IMR-90 (cell line): ENCODE data around the gene SSTR4. TPM values are rescaled to one million over a fixed set of nuclear protein-coding genes. Genes with fewer than 3 reads are reported as not detected.

Source experiments
- ATAC-seq: fragments of 200-7000 bp; cut with Tn5 transposase; 2 replicates; pipeline ENCODE4 v1.9.1; 2020; ENCODE audit warnings: low read depth, mild to moderate bottlenecking, moderate library complexity
- BruUV-seq: library from RNA; stranded (reverse); fragments of 400-500 nt; replicated peaks from 2 replicates; lab custom pipeline; 2021; lab: Mats Ljungman, UMichigan
- CTCF ChIA-PET: fragments of 300-600 bp; formaldehyde crosslinking; extraction: SDS; loops from one replicate; lab custom pipeline; 2021; ENCODE audit warnings: antibody characterized with exemption; lab: Yijun Ruan, JAX
- POLR2A ChIA-PET: fragments of 300-600 bp; sonication (Branson Sonifier 250); formaldehyde crosslinking; loops from one replicate; lab custom pipeline; 2022; ENCODE audit warnings: antibody characterized with exemption; ENCODE audit not compliant: unreplicated experiment; lab: Charles Lee
- DNase-seq: peaks from one replicate; pipeline ENCODE4 v3.0.0; 2013
- H2AFZ ChIP-seq: replicated peaks from 2 replicates; pipeline ENCODE3; 2013; ENCODE audit warnings: low read length, mild to moderate bottlenecking; ENCODE audit not compliant: poor library complexity
- H2AK5ac ChIP-seq: 2 replicates; pipeline ENCODE4 v1.6.1; 2013; ENCODE audit warnings: low read depth, low read length, inconsistent platforms
- H2AK9ac ChIP-seq: replicated peaks from 2 replicates; pipeline ENCODE3; 2013; ENCODE audit warnings: mild to moderate bottlenecking, low read depth, low read length, moderate library complexity; ENCODE audit not compliant: poor library complexity
- H2BK120ac ChIP-seq: 2 replicates; pipeline ENCODE4 v1.6.1; 2013; ENCODE audit warnings: low read depth, low read length, inconsistent platforms
- H2BK15ac ChIP-seq: 3 replicates; pipeline ENCODE4 v1.6.1; 2013; ENCODE audit warnings: low read depth, low read length, inconsistent platforms
- H2BK20ac ChIP-seq: 2 replicates; pipeline ENCODE4 v1.6.1; 2013; ENCODE audit warnings: low read depth, mild to moderate bottlenecking, inconsistent platforms, low read length, moderate library complexity
- H2BK5ac ChIP-seq: 2 replicates; pipeline ENCODE4 v1.6.1; 2013; ENCODE audit warnings: mild to moderate bottlenecking, low read depth, low read length, inconsistent platforms; ENCODE audit not compliant: poor library complexity, severe bottlenecking
- H3K14ac ChIP-seq: replicated peaks from 2 replicates; pipeline ENCODE4 v1.6.1; 2013; ENCODE audit warnings: low read depth, low read length, inconsistent platforms
- H3K18ac ChIP-seq: 2 replicates; pipeline ENCODE4 v1.6.1; 2013; ENCODE audit warnings: low read depth, low read length, control low read depth
- H3K23ac ChIP-seq: 2 replicates; pipeline ENCODE4 v1.6.1; 2013; ENCODE audit warnings: low read depth, low read length, inconsistent platforms
- H3K27ac ChIP-seq: 2 replicates; pipeline ENCODE4 v1.5.1; 2013; ENCODE audit warnings: mild to moderate bottlenecking, control low read depth, low read length; ENCODE audit not compliant: insufficient read depth
- H3K27me3 ChIP-seq: 2 replicates; pipeline ENCODE4 v1.6.1; 2013; ENCODE audit warnings: low read length; ENCODE audit not compliant: control insufficient read depth, insufficient read depth
- H3K36me3 ChIP-seq: 2 replicates; pipeline ENCODE4 v1.6.1; 2013; ENCODE audit warnings: low read length, mixed read lengths; ENCODE audit not compliant: control insufficient read depth, insufficient read depth
- H3K4ac ChIP-seq: 2 replicates; pipeline ENCODE4 v1.6.1; 2013; ENCODE audit warnings: low read depth, low read length, inconsistent platforms
- H3K4me1 ChIP-seq: 2 replicates; pipeline ENCODE4 v1.6.1; 2013; ENCODE audit warnings: low read length, mixed read lengths; ENCODE audit not compliant: control insufficient read depth, insufficient read depth
- H3K4me2 ChIP-seq: 2 replicates; pipeline ENCODE4 v1.6.1; 2013; ENCODE audit warnings: low read depth, mild to moderate bottlenecking, control low read depth, low read length, moderate library complexity
- H3K4me3 ChIP-seq: 2 replicates; pipeline ENCODE4 v1.5.1; 2013; ENCODE audit warnings: low read depth, mild to moderate bottlenecking, control low read depth, low read length, moderate library complexity; ENCODE audit not compliant: insufficient read depth
- H3K56ac ChIP-seq: 2 replicates; pipeline ENCODE4 v1.6.1; 2013; ENCODE audit warnings: low read length, inconsistent platforms; ENCODE audit not compliant: insufficient read depth; ENCODE audit errors: extremely low read depth
- H3K79me1 ChIP-seq, 2 experiments: 2 replicates each; pipeline ENCODE4 v1.6.1; 2013; ENCODE audit warnings: low read length in 2 of 2, inconsistent platforms in 1 of 2, low read depth in 1 of 2
- H3K9ac ChIP-seq: 2 replicates; pipeline ENCODE4 v1.6.1; 2013; ENCODE audit warnings: low read depth, low read length, control low read depth
- H3K9me1 ChIP-seq: 2 replicates; pipeline ENCODE4 v1.6.1; 2013; ENCODE audit warnings: low read length, inconsistent platforms; ENCODE audit not compliant: insufficient read depth
- H3K9me3 ChIP-seq: 2 replicates; pipeline ENCODE4 v1.6.1; 2013; ENCODE audit warnings: low read length; ENCODE audit not compliant: control insufficient read depth, insufficient read depth
- H4K20me1 ChIP-seq: 2 replicates; pipeline ENCODE4 v1.6.1; 2013; ENCODE audit warnings: low read length, inconsistent platforms; ENCODE audit not compliant: insufficient read depth
- H4K5ac ChIP-seq: 2 replicates; pipeline ENCODE4 v1.6.1; 2013; ENCODE audit warnings: mild to moderate bottlenecking, low read depth, low read length, control low read depth
- H4K8ac ChIP-seq, 2 experiments: 2 replicates each; pipeline ENCODE4 v1.6.1; 2013; ENCODE audit warnings: low read depth in 2 of 2, low read length in 2 of 2, control low read depth in 1 of 2, inconsistent platforms in 1 of 2
- H4K91ac ChIP-seq: 2 replicates; pipeline ENCODE4 v1.6.1; 2013; ENCODE audit warnings: low read depth, low read length, inconsistent platforms; ENCODE audit not compliant: insufficient read depth
- BHLHE40 ChIP-seq: fragments of 150-350 bp; IDR thresholded peaks from 2 replicates; pipeline ENCODE4 v1.6.1; 2016; ENCODE audit warnings: mild to moderate bottlenecking, low read depth, low read length
- CEBPB ChIP-seq: IDR thresholded peaks from 2 replicates; pipeline ENCODE4 v1.6.1; 2012; ENCODE audit warnings: low read depth, low read length, improper control_type of control experiment
- CHD1 ChIP-seq: IDR thresholded peaks from 2 replicates; pipeline ENCODE4 v1.6.1; 2012; ENCODE audit warnings: low read depth, low read length, improper control_type of control experiment
- CTCF ChIP-seq: conservative IDR thresholded peaks from 2 replicates; pipeline ENCODE4 v1.5.1; 2012; ENCODE audit warnings: mild to moderate bottlenecking, low read depth, low read length, improper control_type of control experiment
- FOS ChIP-seq: fragments of 150-350 bp; IDR thresholded peaks from 2 replicates; pipeline ENCODE4 v1.6.1; 2016; ENCODE audit warnings: low read depth, low read length
- MAFK ChIP-seq: IDR thresholded peaks from 2 replicates; pipeline ENCODE4 v1.6.1; 2012; ENCODE audit warnings: low read depth, low read length, improper control_type of control experiment
- MAZ ChIP-seq: IDR thresholded peaks from 2 replicates; pipeline ENCODE4 v1.6.1; 2012; ENCODE audit warnings: low read depth, mild to moderate bottlenecking, low read length, improper control_type of control experiment, moderate library complexity, borderline replicate concordance
- MXI1 ChIP-seq: IDR thresholded peaks from 2 replicates; pipeline ENCODE4 v1.6.1; 2012; ENCODE audit warnings: low read depth, mild to moderate bottlenecking, low read length, moderate library complexity, borderline replicate concordance
- NFE2L2 ChIP-seq: fragments of 150-350 bp; IDR thresholded peaks from 2 replicates; pipeline ENCODE4 v1.6.1; 2016; ENCODE audit warnings: low read depth, mild to moderate bottlenecking, low read length
- POLR2A ChIP-seq: IDR thresholded peaks from 2 replicates; pipeline ENCODE4 v1.6.1; 2012; ENCODE audit warnings: mild to moderate bottlenecking, low read depth, low read length
- RAD21 ChIP-seq: IDR thresholded peaks from 2 replicates; pipeline ENCODE4 v1.6.1; 2012; ENCODE audit warnings: low read length, improper control_type of control experiment
- RCOR1 ChIP-seq: IDR thresholded peaks from 2 replicates; pipeline ENCODE4 v1.6.1; 2012; ENCODE audit warnings: mild to moderate bottlenecking, low read length, improper control_type of control experiment; ENCODE audit not compliant: insufficient replicate concordance
- RFX5 ChIP-seq: IDR thresholded peaks from 2 replicates; pipeline ENCODE4 v1.8.0; 2012; ENCODE audit warnings: low read depth, mild to moderate bottlenecking, low read length, moderate library complexity
- SMC3 ChIP-seq: fragments of 150-350 bp; IDR thresholded peaks from 2 replicates; pipeline ENCODE4 v1.6.1; 2016; ENCODE audit warnings: low read depth, mild to moderate bottlenecking, antibody characterized with exemption, low read length, moderate library complexity
- USF2 ChIP-seq: fragments of 150-350 bp; IDR thresholded peaks from 2 replicates; pipeline ENCODE4 v1.6.1; 2017; ENCODE audit warnings: mild to moderate bottlenecking, antibody characterized with exemption, low read length, low read depth
- WGBS, 2 experiments: methylation state at CpG; one replicate each; pipeline versions ENCODE4 v1.1.5 to v1.1.7; 2013; ENCODE audit warnings: missing lambda C conversion rate in 2 of 2; ENCODE audit not compliant: insufficient read length in 1 of 2; ENCODE audit errors: extremely low coverage in 2 of 2; 5-methylcytosine and 5-hydroxymethylcytosine counted together
- dilution Hi-C: fragments of 300-500 bp; cut with HindIII; formaldehyde crosslinking; loops from one replicate; pipeline ENCODE4 v1.14.3; 2018; ENCODE audit warnings: low sequenced_read_pairs; ENCODE audit not compliant: unreplicated experiment
- in situ Hi-C: fragments of 300-500 bp; cut with MboI; formaldehyde crosslinking; loops from 3 replicates; pipeline ENCODE4 v1.14.3; 2019; ENCODE audit warnings: low sequenced_read_pairs, inconsistent platforms, mixed read lengths
- intact Hi-C: fragments of 100-400 bp; cut with micrococcal nuclease; formaldehyde crosslinking; loops from 2 replicates; pipeline ENCODE4 v1.10.0; 2022
- polyA plus RNA-seq, 3 experiments: library from polyadenylated mRNA; depleted of rRNA; stranded (reverse); fragments of >200 nt; gene quantifications; 2 replicates each; pipeline ENCODE4 v1.2.3, GENCODE V29; 2012; ENCODE audit warnings: low replicate concordance in 1 of 3
- total RNA-seq: library from RNA; depleted of rRNA; stranded (reverse); fragments of >200 nt; gene quantifications from 2 replicates; pipeline ENCODE4 v1.2.3, GENCODE V29; 2012
- TF ChIP-seq, protein P1 (sequence below): fragments of 150-350 bp; IDR thresholded peaks from 2 replicates; pipeline ENCODE4 v1.6.1; 2016; ENCODE audit warnings: low read depth, mild to moderate bottlenecking, low read length, moderate library complexity, borderline replicate concordance

Gene SSTR4
- total and polyA plus RNA-seq, 2 of the 4 experiments (the other 2 are of a cell fraction), result not detected

GRCh38 chr20:23074052-23074451, 38.9 kb downstream of the SSTR4 start:
- Histone ChIP-seq H2AK9ac (no peak overlapping the region), H3K56ac (no peak overlapping the region), H4K5ac (no peak overlapping the region), H4K20me1 (no peaks in the 10 kb centered on the region), H3K4me1 (no peaks in the 10 kb centered on the region), H3K27ac (no peak overlapping the region), H3K23ac (no peak overlapping the region), H3K4me2 (no peak overlapping the region), H2BK20ac (no peak overlapping the region), H3K9me1 (no peaks in the 10 kb centered on the region), H3K9me3 (no peaks in the 10 kb centered on the region), H4K91ac (no peak overlapping the region), H3K14ac (no peak overlapping the region), H3K79me1 (no peaks in the 10 kb centered on the region), H3K27me3 (peaks cover 18% of the 10 kb centered on the region), H2AK5ac (no peak overlapping the region), H2AFZ (no peak overlapping the region), H3K9ac (no peak overlapping the region), H2BK5ac (no peak overlapping the region), H3K4me3 (no peak overlapping the region), H3K4ac (no peak overlapping the region), H2BK15ac (no peak overlapping the region), H2BK120ac (no peak overlapping the region), H3K36me3 (no peaks in the 10 kb centered on the region), H4K8ac (no peak overlapping the region), H3K18ac (no peak overlapping the region)
- dilution Hi-C loops, result no loop called here
- TF ChIP-seq CTCF, result no peak
- TF ChIP-seq MAFK, result no peak
- no peak for TF ChIP-seq BHLHE40
- no peak for TF ChIP-seq MXI1
- no peak for TF ChIP-seq USF2
- TF ChIP-seq RCOR1, result no peak
- no peak for TF ChIP-seq CHD1
- TF ChIP-seq RFX5, result no peak
- TF ChIP-seq RAD21, result no peak
- TF ChIP-seq, protein P1, sequence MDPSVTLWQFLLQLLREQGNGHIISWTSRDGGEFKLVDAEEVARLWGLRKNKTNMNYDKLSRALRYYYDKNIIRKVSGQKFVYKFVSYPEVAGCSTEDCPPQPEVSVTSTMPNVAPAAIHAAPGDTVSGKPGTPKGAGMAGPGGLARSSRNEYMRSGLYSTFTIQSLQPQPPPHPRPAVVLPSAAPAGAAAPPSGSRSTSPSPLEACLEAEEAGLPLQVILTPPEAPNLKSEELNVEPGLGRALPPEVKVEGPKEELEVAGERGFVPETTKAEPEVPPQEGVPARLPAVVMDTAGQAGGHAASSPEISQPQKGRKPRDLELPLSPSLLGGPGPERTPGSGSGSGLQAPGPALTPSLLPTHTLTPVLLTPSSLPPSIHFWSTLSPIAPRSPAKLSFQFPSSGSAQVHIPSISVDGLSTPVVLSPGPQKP, result no peak
- no peak for TF ChIP-seq SMC3
- no peak for TF ChIP-seq POLR2A
- no peak for TF ChIP-seq MAZ
- TF ChIP-seq FOS, result no peak
- TF ChIP-seq CEBPB, result no peak
- TF ChIP-seq NFE2L2, result no peak
- no peak for DNase-seq
- no TSS peak for BruUV-seq
- in situ Hi-C loops, result no loop called here
- intact Hi-C loops, result no loop called here
- POLR2A ChIA-PET, result no interaction called here
- ATAC-seq, result no peak
- 50% methylated on average over 1 of the region's 3 CpGs; no CpG with 5 or more reads in 1 of the 2 experiments for WGBS, 2 experiments
- CTCF ChIA-PET, result no interaction called here
